ENCODE results near the gene C3orf20.

C3orf20 gene

DNA sequence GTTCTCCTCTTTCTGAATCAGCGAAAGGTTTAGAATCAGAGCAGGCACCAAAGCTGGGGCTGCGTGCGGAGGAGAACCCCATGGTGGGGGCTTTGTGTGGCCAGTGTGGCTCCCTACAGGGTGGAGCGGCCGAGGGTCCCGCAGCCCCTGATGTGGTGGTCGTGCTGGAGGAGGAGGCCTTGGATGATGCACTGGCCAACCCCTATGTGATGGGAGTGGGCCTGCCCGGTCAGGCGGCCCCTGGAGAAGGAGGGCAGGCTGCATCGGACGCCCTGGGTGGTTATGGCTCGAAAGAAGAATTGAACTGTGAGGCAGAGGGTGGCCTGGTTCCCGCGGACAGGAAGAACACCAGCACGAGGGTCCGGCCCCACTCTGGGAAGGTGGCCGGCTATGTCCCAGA lies 145.2 kb downstream of the C3orf20 start:
- no peak for DNase-seq

DNA sequence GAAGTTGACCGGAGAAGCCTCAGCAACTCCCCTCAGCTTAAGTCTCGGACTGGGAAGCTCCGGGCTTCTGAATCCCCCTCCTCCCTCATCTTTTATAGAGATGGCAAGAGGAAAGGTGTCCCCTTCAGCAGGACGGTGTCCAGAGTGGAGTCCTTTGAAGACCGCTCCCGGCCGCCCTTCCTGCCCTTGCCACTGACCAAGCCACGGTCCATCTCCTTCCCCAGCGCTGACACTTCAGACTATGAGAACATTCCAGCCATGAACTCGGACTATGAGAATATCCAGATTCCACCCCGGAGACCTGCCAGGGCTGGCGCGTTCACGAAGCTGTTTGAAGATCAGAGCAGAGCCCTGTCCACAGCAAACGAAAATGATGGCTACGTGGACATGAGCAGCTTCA lies 146.2 kb downstream of the C3orf20 start:
- DNase-seq: no peak

DNA sequence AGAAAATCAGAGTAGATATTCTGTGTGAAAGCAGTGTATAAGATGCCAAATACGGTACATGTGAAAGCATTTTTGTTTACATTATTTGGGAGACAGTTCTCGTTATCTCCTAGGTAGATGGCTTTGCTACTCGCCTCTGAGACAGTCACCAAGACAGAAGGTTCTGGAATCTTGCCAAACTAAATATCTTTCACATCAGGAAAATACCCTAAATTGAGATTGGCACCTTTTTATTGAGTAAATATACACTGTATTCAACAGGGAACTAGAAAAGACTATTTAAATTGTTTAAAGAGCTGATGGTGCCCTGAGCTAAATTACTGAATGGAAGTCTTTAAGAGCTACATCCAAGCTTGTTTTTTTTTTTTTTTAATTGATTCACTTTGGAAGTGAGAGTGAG lies 147.2 kb downstream of the C3orf20 start:
- DNase-seq: no peak

Data from CD4-positive, alpha-beta T cell treated with Interleukin-6 for 4 hours (primary cell).